Measurements from ENCODE around the gene DDI1. TPM values are rescaled to one million over a fixed set of nuclear protein-coding genes. Genes with fewer than 3 reads are reported as not detected.

Gene DDI1
- polyA plus RNA-seq, 3 donors, result not detected

- Histone ChIP-seq H3K9me3 (replicated peaks in 1 of 2; ENCODE audit: control insufficient read depth in 1 of 2, insufficient read depth in 1 of 2, low read length in 2 of 2) (no peaks in the 10 kb centered on the region), H3K27me3 (ENCODE audit: control insufficient read depth in 2 of 2, insufficient read depth in 2 of 2, low read length in 2 of 2) (no peaks in the 10 kb centered on the region), H3K4me3 (replicated peaks in 1 of 3; ENCODE audit: low read depth in 2 of 3, low read length in 3 of 3) (no peak overlapping the region), H4K20me1 (ENCODE audit: insufficient read depth, low read length) (no peaks in the 10 kb centered on the region), H3K79me2 (ENCODE audit: insufficient read depth, low read length) (no peaks in the 10 kb centered on the region), H3K4me1 (ENCODE audit: control insufficient read depth in 1 of 2, insufficient read depth in 2 of 2, low read length in 2 of 2) (no peaks in the 10 kb centered on the region), H3K4me2 (replicated peaks; ENCODE audit: extremely low read depth, low read length, poor library complexity, severe bottlenecking) (no peak overlapping the region), H3K9ac (ENCODE audit: insufficient read depth, low read length, poor library complexity, severe bottlenecking) (no peak overlapping the region), H3K27ac (ENCODE audit: low read depth in 1 of 2, low read length in 2 of 2) (no peak overlapping the region), H2AFZ (ENCODE audit: insufficient read depth, low read depth, low read length, poor library complexity, severe bottlenecking) (no peak overlapping the region), H3K36me3 (replicated peaks in 1 of 2; ENCODE audit: control insufficient read depth in 1 of 2, insufficient read depth in 2 of 2, low read length in 2 of 2) (no peaks in the 10 kb centered on the region)
- no peak overlapping the region for H3K27ac Mint-ChIP-seq
- H3K36me3 Mint-ChIP-seq, result no peaks in the 10 kb centered on the region
- H3K4me1 Mint-ChIP-seq, result no peaks in the 10 kb centered on the region
- no peaks in the 10 kb centered on the region for H3K27me3 Mint-ChIP-seq (ENCODE audit: low read depth in 3 of 3)
- no peak for DNase-seq
- peaks cover 0 to 5% (median 0%) of the 10 kb centered on the region in 7 donors for H3K9me3 Mint-ChIP-seq
- H3K4me3 Mint-ChIP-seq, result no peak overlapping the region
- no peak for TF ChIP-seq CTCF (IDR thresholded peaks at IDR 0.05)
- intact Hi-C loops (cut with micrococcal nuclease), result no loop called here
- no CpG with 5 or more reads among the region's 5 CpGs for WGBS (ENCODE audit: insufficient coverage)
Observed at GRCh38 chr11:103998826-103999508, 37.5 kb upstream of the DDI1 start.

DNA sequence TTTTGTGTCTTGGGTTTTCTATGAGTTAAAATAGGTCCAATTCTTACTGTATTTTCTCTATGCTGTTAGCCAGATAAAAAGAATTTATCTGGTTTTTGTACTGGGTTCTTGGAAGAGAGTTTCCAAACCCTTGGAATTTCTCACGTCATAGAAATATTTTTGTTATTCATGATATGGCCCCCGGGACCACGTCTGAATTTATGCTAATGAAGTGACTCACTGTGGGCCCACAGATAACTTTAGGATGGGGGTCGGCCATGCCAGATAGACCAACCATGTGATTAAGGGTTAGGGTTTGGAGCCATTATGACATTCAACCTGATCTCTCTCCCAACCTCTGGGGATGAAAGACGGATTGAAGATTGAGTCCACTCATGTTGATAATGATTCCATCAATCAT is 35.6 kb upstream of the DDI1 start:
- no peaks in the 10 kb centered on the region for H3K79me2 ChIP-seq (ENCODE audit: insufficient read depth, low read length)
- no peak overlapping the region for H3K27ac Mint-ChIP-seq
- H3K4me2 ChIP-seq (replicated peaks; ENCODE audit: extremely low read depth, low read length, poor library complexity, severe bottlenecking), result no peak overlapping the region

More for the DNA sequence above, 35.6 kb upstream of the DDI1 start:
- DNase-seq, result no peak
- no peak overlapping the region for H3K9ac ChIP-seq (ENCODE audit: insufficient read depth, low read length, poor library complexity, severe bottlenecking)
- Mint-ChIP-seq H3K36me3 (no peaks in the 10 kb centered on the region), H3K4me1 (no peaks in the 10 kb centered on the region), H3K27me3 (ENCODE audit: low read depth in 3 of 3) (no peaks in the 10 kb centered on the region), H3K9me3 (peaks cover 0 to 5% (median 0%) of the 10 kb centered on the region in 7 donors), H3K4me3 (no peak overlapping the region)
- no peak for TF ChIP-seq CTCF (IDR thresholded peaks at IDR 0.05)
- H3K9me3 ChIP-seq (replicated peaks in 1 of 2; ENCODE audit: control insufficient read depth in 1 of 2, insufficient read depth in 1 of 2, low read length in 2 of 2), result no peaks in the 10 kb centered on the region
- WGBS (ENCODE audit: insufficient coverage), result 94% methylated on average over 3 of the region's 5 CpGs
- no peak overlapping the region for H3K4me3 ChIP-seq (replicated peaks in 1 of 3; ENCODE audit: low read depth in 2 of 3, low read length in 3 of 3)
- no peaks in the 10 kb centered on the region for H3K4me1 ChIP-seq (ENCODE audit: control insufficient read depth in 1 of 2, insufficient read depth in 2 of 2, low read length in 2 of 2)
- H4K20me1 ChIP-seq (ENCODE audit: insufficient read depth, low read length), result no peaks in the 10 kb centered on the region
- H3K36me3 ChIP-seq (replicated peaks in 1 of 2; ENCODE audit: control insufficient read depth in 1 of 2, insufficient read depth in 2 of 2, low read length in 2 of 2), result no peaks in the 10 kb centered on the region
- no peak overlapping the region for H3K27ac ChIP-seq (ENCODE audit: low read depth in 1 of 2, low read length in 2 of 2)
- H2AFZ ChIP-seq (ENCODE audit: insufficient read depth, low read depth, low read length, poor library complexity, severe bottlenecking), result no peak overlapping the region
- no peaks in the 10 kb centered on the region for H3K27me3 ChIP-seq (ENCODE audit: control insufficient read depth in 2 of 2, insufficient read depth in 2 of 2, low read length in 2 of 2)
- intact Hi-C loops (cut with micrococcal nuclease), result no loop called here
